ENCODE data around the gene TGM5.

The TGM5 gene

DNA sequence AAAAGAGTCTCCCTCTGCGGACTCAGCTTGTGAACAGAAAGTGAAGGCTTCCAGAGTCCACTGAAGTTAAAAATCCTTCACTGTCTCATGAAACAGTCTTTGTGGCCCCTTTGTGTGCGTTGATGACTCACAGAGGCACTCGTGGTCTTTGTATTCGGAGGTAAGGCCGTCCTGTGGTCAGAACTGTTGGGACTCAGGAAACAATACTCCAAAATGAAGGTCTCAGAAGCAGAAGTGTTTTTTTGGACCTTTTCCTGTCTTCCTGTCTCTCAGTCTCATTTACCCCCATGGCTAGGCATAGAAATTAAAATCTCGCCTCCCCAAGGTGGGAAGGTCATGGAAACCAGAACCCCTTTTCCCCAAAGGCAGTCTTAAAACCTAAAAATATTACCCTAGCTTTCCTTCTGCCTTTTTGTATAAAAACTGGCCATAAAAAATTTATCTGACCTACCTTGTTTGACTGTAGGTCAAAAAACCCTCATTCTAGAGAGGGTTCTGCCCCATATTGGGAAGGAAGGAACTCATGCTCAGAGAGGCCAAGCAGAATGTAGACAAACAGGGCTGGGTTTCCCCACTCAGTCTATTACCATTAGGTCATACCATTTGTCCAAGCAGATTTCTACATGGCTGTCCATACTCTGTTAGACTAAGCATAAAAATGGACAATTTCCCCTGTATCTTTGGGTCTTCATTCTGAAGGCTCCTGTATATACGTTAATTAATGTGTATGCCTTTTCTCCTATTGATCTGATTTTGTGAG is 26.8 kb downstream of the TGM5 start:
- no peak for DNase-seq (ENCODE audit: low read depth)
- no peak for TF ChIP-seq CTCF (IDR thresholded peaks at IDR 0.05; ENCODE audit: low read depth, low read length, missing control alignments)
- no peak overlapping the region for H3K4me3 ChIP-seq (ENCODE audit: low read depth, low read length)

DNA sequence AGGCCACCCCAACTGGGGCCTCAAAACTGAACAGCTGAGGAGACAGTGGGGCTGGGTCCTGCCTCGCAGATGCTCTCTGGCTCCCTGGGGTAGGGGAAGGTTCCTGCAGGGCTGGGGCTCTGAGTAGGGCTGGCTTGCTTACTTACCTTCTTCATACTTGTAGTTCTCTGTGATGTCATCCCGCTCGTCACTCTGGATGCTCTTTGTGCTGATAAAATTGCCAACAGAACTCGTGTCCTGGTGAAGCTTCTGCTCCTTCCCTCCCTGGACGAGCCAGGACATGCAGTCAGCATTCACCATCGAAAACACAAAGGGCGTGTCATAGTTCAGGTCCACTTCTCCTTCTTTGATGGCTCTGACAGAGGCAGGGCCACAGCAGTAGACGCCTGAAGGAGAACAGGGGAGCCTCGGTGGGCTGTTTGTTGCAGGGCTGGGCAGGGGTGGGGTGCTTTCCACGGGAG is 28.0 kb downstream of the TGM5 start:
- DNase-seq (ENCODE audit: low read depth) = no peak
- no peak for TF ChIP-seq CTCF (IDR thresholded peaks at IDR 0.05; ENCODE audit: low read depth, low read length, missing control alignments)
- H3K4me3 ChIP-seq (ENCODE audit: low read depth, low read length) = no peak overlapping the region

GRCh38 chr15:43237842-43238470 is 28.8 kb downstream of the TGM5 start:
- DNase-seq (ENCODE audit: low read depth) = no peak
- no peak for TF ChIP-seq CTCF (IDR thresholded peaks at IDR 0.05; ENCODE audit: low read depth, low read length, missing control alignments)
- H3K4me3 ChIP-seq (ENCODE audit: low read depth, low read length) = no peak overlapping the region

DNA sequence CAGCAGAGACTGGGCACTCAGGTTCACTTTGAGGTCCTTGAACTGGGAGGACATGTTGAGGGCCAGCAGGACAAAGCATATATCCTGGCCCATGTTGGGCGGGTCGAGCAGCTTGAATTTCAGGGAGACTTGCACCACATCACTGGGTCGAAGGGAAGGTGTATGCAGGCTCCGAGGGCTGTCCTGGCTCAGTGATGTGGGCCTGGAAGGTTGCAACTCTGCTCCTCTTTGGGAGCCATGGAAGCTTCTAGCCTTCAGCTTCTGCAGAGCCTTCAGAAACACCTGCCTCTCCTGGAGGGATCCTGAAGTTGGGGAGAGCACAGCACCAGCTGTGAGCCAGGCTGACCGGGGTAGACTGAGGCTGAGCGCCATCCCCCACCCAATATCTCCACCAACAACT is 31.2 kb downstream of the TGM5 start:
- no peak for TF ChIP-seq CTCF (IDR thresholded peaks at IDR 0.05; ENCODE audit: low read depth, low read length, missing control alignments)
- no peak for DNase-seq (ENCODE audit: low read depth)
- no peak overlapping the region for H3K4me3 ChIP-seq (ENCODE audit: low read depth, low read length)

DNA sequence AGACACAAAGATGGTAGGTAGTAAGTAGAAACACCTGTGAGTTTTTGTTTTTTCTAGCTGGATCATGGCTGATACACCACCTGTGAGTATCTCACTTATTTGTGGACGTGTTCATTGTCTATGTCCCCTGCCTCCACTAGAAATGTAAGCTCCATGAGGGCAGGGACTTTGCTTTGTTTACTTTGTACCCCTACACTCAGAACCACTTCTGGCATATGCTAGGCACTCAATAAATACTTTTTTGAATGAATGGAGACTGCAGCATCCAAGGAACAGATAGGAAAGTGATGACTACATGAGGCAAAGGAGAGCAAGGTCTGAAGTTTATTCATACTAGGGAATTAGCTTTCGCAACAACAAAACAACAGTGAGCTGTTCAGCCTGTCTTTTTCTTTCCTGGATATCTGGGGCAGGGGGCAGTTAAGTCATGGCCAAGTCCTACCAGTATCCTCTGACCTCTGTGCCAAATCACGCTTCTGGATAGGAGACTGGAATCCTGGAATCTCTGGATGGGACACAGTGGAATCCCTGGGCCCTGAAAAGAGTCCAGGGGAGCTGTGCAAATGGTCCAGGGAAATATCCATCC is 34.3 kb downstream of the TGM5 start:
- no peak overlapping the region for H3K4me3 ChIP-seq (ENCODE audit: low read depth, low read length)
- no peak for DNase-seq (ENCODE audit: low read depth)
- no peak for TF ChIP-seq CTCF (IDR thresholded peaks at IDR 0.05; ENCODE audit: low read depth, low read length, missing control alignments)

DNA sequence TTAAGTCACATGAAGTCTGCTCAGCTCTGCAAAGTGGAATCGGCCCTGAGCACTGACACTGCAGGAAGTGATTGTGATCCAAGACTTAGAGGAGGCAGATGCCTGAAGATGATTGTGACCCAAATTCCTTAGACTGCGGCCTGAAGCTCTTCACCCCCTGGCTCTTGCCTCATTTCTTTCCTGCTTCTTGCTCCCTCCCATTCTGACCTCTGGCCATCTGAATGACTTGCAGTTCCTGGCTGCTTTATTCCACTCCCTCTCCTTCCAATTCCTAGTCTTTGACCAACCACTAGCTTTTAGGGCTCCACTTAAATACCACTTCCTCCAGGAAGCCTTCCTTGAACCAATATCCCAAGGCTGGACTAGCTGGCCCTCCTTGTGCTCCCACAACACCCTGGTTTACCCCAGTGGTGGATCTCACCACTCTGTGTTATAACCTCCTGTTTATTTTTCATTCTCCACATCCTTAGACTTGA is 36.0 kb downstream of the TGM5 start:
- no peak for DNase-seq (ENCODE audit: low read depth)
- no peak overlapping the region for H3K4me3 ChIP-seq (ENCODE audit: low read depth, low read length)
- no peak for TF ChIP-seq CTCF (IDR thresholded peaks at IDR 0.05; ENCODE audit: low read depth, low read length, missing control alignments)
